ENCODE measurements around the gene CRIM1. TPM values are rescaled to one million over a fixed set of nuclear protein-coding genes. Genes with fewer than 3 reads are reported as not detected.

Gene CRIM1
- total RNA-seq, 1 donor from 2014 or later = 97.8 TPM

DNA sequence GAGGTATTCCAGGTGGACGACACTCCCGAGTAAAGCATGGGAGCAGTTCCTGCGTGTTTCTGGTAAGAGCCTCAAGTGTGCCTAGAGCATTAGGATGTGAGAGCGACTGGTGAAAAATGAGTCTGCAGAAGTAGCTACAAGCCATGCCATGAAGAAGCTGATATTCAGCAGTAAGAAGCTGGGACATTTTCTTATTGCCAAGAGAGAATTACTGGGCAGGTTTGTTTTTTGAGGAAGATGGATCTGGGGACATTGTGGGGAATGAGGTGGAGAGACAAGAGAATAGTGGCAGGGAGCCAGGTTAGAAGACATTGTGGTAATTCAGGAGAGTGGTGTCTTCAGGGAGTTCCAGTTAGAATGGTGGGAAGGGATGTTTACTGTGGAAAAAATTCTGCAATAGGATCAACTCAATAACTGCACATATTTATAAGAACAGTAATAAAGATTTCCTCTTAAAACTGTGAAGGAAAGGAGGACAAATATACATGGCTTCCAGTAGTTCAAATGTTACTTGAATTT is 38.2 kb downstream of the CRIM1 start:
- FAIRE-seq = no peak
- no peak for DNase-seq (ENCODE audit: low spot score in 2 of 2)

DNA sequence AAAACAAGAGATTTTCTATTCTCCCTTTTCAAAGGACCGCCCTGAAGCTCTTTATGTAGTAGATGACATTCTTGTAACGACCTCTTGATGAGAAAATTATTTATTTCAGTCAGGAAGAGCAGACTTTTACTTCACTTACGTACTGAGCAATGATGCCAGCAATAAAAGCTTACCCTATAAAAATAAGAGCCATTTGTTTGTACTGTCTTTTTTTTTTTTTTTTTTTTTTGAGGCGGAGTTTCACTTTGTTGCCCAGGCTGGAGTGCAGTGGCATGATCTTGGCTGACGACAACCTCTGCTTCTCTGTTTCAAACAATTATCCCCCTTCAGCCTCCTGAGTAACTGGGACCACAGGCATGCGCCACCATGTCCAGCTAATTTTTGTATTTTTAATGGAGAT is 39.2 kb downstream of the CRIM1 start:
- DNase-seq (ENCODE audit: low spot score in 2 of 2) (no peak), FAIRE-seq (no peak)

DNA sequence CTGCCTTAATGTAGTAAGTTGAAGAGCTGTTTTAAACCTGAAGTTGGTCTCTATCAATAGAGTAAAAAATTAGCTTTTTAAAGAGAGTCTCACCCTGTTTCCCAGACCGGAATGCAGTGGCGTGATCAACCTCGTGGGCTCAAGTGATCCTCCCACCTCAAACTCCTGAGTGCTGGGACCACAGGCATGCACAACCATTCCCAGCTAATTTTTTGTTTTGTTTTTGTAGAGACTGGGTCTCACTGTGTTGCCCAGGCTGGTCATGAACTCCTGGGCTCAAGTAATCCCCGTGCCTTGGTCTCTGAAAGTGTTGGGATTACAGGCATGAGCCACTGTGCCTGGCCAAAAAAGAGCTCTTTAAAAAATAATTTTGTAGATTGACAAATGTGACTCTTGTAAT is 40.3 kb downstream of the CRIM1 start:
- DNase-seq (ENCODE audit: low spot score in 2 of 2) = no peak
- FAIRE-seq = no peak

DNA sequence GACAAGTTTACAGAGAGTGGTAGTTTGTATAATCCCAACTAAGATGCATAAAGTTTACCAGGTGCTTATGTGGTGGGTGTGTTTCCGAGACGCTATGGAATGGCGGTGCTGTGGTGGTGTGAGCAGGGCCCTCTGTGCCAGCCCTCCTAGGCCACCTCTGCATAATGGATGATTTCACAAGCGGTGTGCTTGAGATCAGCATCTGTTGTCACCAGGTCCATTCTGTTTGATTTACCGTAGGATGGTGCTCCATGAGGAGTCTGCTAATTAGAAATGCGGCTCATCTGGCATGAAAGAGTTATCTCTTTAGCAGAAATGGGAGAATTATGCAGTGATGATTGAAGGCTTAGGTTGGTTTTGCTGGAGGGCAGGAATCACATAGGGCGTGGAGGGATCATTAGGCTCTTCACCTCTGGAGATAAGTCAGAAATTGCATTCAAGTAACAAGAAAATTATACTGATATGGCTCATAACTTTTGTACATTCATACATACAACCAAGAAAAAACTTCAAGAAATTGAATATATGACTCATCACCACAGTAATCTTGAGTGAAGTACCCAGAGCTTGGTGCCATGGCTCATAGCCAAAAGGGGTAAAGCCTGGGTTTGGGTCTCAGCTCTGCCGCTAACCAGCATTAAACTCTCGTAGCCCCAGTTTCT is 41.4 kb downstream of the CRIM1 start:
- no peak for DNase-seq (ENCODE audit: low spot score in 2 of 2)
- FAIRE-seq = no peak

DNA sequence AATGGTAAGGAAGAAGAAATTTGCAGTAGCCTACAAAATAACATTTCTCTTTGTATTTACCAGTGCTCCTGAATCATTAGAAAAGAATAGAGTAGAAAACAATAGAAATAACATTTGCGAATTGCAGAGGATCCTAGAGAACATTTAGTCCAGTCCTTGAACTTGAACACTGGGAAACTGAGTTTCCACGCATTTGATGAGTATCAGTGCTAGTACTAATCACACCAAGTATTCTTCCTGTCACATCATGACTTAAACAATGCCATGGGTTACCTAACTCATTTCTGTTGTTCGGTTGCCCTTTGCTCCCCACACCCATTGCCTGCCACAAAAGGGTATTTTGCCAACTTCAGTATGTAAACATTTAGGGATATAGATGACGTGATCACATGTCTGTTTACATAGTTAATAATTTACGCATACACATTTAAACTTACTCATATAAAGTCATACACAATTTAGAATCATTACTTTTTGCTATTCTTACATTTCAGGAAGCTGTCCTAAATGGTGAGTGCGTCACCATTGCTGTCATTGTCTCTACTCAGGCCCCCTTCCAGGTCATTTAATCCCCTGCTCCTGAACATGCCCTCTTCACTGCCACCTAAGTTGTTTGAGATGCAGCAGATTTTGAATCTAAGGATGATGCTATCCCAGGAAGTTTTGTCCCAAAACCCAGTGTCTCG is 42.3 kb downstream of the CRIM1 start:
- FAIRE-seq = no peak
- DNase-seq (ENCODE audit: low spot score in 2 of 2) = no peak

DNA sequence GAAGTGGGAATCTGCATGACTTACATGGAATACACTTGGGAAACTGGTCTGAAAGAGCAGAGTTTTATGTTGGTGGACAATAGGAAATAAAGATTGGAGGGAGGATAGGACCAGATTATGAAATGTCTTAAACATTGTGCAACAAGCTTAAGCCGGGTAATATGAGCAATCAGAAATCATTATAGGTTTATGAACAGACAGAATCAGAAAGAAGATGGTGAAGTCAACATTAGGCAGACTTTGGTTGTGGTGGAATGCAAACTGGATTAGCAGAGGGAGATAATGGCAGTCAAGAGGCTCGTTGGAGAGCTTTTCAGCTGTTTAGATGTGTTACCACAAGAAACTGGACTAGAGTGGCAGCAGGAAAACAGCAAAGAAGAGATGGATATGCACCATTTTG is 43.5 kb downstream of the CRIM1 start:
- no peak for FAIRE-seq
- DNase-seq (ENCODE audit: low spot score in 2 of 2) = no peak

DNA sequence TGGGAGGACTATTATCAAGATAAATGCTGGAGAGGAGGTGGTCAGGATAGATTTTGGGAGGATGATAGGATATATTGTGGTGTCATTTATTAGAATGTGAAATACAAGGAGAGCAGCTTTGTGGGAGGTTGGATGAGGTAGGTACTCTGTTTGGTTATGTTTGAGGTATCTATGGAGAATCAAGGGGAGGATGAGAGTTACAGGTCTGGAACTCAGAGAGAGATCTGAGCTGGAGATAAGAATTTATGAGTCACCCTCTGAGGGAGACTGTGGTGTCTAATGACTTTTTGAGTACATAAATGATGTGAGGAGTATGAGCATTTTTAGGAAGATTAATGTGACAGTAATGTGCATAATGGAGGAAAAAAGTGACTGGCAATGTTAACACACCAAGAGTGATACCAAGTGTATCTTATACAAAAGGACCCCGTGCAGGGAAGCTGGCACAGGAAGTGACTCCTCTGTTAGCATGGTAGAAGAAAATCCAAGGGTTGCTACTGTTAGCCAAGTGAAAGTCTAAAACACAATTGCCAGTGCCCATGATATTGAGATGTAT is 48.2 kb downstream of the CRIM1 start:
- DNase-seq (ENCODE audit: low spot score in 2 of 2) (no peak), FAIRE-seq (no peak)

DNA sequence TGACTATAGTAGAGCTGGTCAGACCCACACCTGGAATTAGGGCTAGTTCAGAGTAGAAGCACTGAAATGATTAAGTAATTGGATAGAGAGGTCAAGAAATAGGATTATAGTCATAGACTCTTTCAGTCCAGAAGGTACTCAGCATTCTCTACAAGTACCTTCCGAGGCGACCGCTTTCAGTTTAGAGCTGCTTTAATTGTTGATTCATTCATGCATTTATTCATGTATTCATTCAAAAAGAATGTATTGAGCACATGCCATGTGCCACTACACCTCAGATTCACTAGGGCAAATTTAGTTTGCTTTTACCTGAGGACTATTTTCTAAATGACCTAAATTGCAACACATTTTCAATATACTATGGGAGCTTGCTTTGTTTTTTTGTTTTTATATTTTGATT is 48.7 kb downstream of the CRIM1 start:
- no peak for DNase-seq (ENCODE audit: low spot score in 2 of 2)

DNA sequence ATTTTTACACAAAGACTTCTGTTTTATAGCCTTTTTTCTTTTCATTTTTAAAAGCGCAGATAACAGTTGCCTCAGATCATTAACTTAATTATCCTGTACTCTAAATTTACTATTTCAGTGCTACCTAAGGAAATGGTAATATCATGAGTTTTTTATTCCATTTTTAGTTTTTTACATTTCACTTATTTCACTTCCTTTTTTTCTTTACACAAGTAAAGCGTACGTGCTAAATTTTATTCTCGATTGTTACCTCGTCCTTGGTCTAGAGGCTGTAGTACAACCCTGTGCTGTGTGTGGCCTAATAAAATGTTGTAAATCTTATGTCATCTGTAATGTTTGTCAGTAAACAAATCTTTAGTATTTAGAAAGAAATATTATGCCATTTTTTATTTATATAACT is 49.2 kb downstream of the CRIM1 start:
- FAIRE-seq (no peak), DNase-seq (ENCODE audit: low spot score in 2 of 2) (no peak)

More for the DNA sequence above, 48.7 kb downstream of the CRIM1 start:
- no peak for FAIRE-seq

DNA sequence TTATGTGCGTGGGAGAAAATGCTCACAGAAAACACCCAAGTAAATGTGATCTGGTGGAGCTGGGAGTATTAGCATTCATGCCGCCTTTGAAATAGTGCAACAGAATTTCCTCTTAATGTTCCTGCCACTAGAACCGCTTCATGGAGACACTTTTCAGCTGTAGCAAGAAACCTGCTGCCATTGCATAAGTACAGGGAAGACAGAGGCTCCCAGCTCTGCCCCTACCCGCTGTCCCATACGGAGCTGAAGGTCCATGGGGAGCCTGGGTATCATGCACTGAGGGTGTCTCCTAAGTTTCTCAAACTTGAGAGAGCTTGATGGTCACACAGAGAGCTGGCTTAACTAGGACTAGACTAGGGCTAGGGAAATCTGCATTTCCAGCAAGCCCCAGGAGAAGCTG is 49.6 kb downstream of the CRIM1 start:
- FAIRE-seq = no peak
- DNase-seq (ENCODE audit: low spot score in 2 of 2) = no peak

DNA sequence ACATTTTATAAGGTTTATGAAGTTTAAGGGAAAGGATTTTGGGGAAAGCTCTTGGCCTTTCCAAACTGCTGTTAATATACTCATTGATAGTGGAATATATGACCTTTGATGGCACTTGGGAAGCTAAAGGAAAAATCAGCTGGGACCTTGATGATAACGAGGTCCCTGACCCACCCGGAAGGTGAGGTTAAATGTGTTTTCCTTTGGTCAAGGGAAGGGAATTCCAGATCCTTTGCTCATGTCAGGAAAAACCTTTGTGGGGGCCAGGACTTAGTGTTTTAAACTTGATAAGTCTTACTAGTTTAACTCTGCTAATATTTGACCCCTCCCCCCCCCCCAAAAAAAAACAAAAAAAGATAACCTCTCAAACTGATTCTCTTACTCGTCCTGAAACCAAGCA is 50.7 kb downstream of the CRIM1 start:
- FAIRE-seq = no peak
- no peak for DNase-seq (ENCODE audit: low spot score in 2 of 2)

DNA sequence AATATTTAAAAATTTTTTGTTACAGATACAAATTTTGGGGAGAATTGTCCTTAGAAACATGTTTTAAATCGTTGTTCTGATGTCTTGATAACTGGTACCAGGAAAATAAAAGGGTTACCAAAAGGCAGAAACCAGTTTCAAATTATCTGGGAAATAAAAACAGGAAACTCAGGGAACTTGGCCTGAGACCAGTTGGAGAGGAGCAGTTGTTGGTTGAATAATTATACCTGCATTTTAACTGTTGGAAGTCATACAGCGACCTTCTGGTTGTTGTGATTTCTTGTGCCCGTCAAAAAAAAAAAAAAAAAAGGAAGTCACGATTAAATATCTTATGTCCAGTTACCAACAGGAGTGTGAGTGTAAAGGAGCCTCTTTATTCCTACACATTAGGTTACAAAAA is 51.8 kb downstream of the CRIM1 start:
- DNase-seq (ENCODE audit: low spot score in 2 of 2) = no peak
- no peak for FAIRE-seq

DNA sequence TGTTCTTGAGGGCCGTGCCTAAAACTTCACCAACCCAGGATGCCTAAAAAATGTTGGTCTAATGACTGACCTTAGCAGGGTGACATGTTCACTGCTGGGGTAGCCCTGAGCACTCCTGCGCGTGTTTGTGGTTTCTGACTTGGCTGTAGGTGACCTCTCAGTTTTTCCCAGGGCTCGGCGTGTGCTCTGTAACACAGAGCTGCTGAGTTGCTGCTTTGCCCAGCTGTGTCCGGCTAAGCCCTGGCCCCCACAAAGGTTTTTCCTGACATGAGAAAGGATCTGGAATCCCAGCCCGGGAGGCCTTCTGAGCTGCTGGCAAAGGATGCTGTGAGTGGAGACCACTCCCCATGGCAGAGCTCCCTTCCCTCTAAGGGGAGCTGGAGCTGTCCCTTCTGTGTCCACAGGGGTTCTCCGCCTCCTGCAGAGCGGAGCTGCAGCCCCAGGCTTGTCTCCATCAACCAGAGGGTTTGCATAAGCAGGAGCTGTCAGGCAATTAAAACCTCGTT is 52.7 kb downstream of the CRIM1 start:
- FAIRE-seq = no peak

DNA sequence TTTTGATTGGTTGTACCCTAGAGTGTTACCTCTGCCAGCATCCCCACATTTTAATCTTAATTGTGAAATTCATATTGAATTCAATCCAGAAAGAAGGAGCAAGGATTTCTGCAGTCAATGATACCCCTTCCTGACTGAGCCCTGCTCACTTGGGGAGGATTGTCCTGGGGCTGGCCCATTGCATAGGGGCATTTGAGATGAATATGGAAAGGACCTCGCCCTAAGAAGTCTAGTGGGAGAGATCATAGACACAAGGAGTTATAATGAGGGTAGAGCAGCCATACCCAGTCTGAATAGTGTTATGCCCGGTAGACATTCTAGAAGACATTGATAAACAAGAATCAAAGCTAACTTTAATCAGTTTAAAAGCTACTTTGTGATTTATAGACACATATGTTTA is 53.8 kb downstream of the CRIM1 start:
- no peak for FAIRE-seq
- DNase-seq (ENCODE audit: low spot score in 2 of 2) = no peak

More for the DNA sequence above, 52.7 kb downstream of the CRIM1 start:
- DNase-seq (ENCODE audit: low spot score in 2 of 2) = no peak

DNA sequence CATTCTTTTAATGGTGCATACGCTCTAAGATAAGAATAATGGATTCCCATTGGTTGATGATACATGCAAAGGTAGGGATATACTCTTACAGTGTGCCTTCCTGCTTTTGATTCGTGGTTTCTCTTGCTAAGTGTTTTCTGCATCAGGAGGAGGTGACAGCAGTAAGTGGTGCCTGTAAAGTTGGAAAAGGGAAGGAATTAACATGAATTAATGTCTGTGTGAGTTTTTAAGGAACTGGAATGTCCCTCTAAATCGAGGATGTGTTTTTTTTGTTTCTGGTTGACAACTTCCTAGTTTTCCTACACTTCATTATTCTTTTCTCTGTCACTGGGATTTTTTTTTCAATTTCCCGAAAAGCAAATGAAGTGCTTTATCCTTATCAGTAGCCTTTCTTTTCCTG is 54.4 kb downstream of the CRIM1 start:
- FAIRE-seq = no peak
- no peak for DNase-seq (ENCODE audit: low spot score in 2 of 2)

DNA sequence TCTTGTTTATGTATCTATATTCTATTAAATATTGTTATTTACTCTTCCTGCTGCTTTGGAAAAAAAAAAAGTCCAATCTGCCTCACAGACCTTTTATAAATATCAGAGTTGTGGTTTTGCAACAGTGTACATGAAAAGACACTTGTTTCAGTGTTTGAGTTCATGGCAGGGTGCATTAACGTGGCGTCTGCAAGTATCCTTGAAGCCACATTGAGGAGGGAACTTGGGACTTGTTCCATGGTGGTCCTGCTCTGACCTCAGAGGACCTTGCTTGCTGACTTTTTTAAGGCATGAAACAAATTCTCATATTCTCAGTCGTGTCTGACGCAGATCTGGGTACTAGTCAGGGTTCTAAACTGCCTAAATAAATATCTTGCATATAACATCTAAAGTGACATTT is 55.1 kb downstream of the CRIM1 start:
- no peak for FAIRE-seq

DNA sequence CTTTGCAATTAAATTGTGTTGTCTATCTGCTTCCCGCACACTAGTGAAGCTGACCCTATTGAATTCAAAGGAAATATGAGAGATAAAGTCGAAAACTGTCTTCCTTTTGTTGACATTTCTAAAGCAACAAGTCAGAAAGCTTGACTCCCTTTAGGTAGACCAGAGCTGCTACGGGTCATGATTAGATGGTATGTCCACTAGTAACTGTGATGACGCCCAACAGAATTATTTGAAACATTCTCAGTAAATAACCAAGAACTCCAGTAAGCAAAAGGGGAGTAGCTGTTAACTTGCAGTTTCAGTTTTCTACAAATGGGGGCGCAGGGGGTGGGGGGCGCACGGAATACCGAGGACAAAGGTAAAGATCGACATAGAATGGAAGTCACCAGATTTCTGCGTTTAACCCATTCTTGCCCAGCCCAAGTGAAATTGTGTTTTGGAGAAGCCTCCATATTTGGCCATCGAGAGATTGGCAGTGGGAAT is 56.4 kb downstream of the CRIM1 start:
- no peak for FAIRE-seq

More for the DNA sequence above, 55.1 kb downstream of the CRIM1 start:
- DNase-seq (ENCODE audit: low spot score in 2 of 2) = no peak

DNA sequence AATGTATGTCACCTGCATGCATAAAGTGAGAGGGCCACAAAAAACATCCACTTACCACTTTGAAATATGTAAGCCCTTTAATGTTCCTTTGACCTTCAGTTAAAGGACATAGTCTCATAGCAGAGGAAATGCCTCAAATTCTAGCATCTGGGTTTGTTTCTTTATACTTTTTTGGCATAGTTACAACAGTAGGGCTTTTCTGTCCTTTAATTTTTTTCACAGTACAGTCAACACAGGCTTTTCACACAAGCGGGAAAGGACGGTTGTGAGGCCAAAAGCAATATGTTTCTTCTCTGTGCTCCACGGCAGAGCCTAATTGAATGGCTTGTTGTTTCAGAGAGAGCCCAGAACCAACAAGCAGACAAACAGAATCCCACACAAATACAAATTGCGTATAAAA is 57.6 kb downstream of the CRIM1 start:
- DNase-seq (ENCODE audit: low spot score in 2 of 2) = peak in 1 of 2 donors; percentile 30
- FAIRE-seq = no peak

More for the DNA sequence above, 56.4 kb downstream of the CRIM1 start:
- DNase-seq (ENCODE audit: low spot score in 2 of 2) = no peak

DNA sequence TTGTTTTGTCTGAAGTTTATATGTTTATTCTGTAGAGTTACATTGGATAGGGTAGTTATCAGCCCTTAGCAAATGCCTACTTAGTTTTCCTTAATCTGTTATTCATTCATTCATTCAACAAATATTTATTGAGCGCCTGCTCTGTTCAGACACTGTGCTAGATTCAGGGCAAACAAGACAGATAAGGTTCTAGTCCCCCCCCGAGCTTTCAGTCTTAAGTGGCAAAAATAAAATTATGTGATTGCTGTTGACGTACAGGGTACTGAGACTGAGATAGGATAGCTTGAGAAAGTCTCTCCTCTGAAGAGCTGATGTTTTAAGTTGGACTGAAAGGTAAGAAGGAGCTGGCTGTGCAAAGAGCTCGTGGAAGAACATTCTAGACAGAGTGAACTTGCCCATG is 58.7 kb downstream of the CRIM1 start:
- FAIRE-seq = no peak

DNA sequence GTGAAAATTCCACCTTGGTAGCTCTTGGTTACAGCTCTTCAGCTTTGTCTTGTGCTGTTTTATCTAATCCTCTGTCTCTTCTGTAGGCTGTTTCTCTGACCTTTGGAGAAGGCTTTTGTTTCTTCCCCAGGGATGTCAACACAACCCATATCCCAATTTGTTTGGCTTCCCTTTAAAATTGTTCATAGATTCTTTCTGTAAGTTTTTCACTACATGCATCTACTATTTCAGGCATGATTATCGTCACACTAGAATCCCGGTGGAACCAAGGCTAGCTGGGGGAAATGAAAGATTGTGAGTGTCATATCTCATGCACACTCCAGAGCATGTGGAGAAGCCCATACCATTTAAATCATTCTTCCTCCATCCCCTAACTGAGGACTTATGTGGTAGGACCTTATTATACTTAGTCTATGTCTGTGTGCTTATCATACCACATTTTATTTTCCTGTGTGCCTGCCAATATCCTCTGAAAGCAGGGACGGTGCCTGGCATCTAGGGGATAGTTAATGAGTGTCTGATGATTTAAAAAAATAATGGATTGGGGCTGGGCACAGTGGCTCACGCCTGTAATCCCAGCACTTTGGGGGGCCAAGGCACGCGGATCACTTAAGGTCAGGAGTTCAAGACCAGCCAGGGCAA is 59.9 kb downstream of the CRIM1 start:
- FAIRE-seq (no peak), DNase-seq (ENCODE audit: low spot score in 2 of 2) (no peak)

More for the DNA sequence above, 58.7 kb downstream of the CRIM1 start:
- no peak for DNase-seq (ENCODE audit: low spot score in 2 of 2)
